HG03280 (cell line): Measurements from ENCODE around the gene KAZN.

Experiments
- ATAC-seq: cut with Tn5 transposase; IDR thresholded peaks from one replicate; pipeline ENCODE4 v1.9.1; 2021; ENCODE audit warnings: mild to moderate bottlenecking, moderate library complexity; ENCODE audit not compliant: unreplicated experiment

The KAZN gene

GRCh38 chr1:15141935-15142539 is 543.6 kb downstream of the KAZN start:
- ATAC-seq, result no peak

GRCh38 chr1:15145327-15145726 is 546.8 kb downstream of the KAZN start:
- ATAC-seq, result no peak

DNA sequence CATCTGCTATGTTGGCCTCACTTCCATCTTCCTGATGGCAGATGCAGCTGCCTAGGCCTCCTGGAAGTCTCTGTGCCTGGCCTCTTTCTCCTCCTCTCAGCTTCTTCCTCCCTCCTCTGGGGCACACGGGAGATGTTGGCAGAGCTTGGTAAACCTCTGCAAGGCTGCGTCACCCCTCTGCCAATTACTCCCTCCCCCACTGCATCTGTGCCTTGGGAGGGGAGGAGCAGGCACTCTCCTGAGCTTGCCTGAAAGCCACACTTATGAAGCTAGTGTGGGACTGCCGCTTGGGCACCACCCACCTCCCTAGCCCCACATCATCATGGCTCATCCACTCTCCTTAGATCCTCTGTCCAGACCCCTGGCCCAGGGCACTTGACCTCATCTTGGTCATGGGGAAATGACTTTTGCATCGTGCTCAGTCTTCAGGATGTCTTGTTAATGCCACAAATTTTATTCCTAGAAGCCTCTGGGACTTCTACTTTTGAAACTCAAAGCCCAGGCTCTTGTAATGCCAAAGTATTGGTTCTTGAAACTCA is 547.7 kb downstream of the KAZN start:
- no peak for ATAC-seq

DNA sequence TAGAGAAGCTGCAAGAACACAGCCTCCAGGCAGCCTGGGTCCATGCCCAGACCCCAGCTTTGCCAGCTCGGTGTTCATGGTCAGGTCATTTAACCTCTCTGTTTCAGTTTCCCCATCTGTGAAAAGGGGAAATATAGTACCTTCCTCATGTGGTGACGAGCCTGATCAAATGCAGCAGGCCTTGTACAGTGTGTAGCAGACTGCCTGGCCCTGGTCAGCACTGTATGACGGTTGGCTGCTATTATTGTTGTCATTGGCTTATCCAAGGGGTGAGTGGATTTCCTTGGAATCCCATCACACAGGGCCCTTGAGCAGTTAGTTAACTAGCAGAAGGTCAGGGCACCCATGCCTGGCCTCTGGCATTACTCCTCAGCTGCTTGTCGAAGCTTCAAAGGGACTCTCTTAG is 548.5 kb downstream of the KAZN start:
- no peak for ATAC-seq

GRCh38 chr1:15148004-15148403 is 549.5 kb downstream of the KAZN start:
- no peak for ATAC-seq

DNA sequence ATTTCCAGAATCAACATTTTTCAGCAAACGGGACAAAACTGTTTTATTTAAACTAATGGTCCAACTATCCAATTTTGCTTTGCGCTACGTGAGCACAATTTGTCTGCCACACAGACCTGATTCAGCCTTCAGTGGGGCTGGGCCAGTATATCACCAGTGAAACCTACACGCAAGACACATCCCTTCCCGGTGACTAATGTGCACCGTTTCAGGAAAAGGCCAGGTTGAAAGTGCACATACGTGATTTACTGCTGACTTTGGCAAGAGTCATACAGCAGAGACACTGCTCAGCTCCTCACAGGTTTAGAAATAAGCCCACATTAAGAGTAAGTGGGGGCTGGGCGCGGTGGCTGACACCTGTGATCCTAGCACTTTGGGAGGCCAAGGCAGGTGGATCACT is 550.0 kb downstream of the KAZN start:
- no peak for ATAC-seq

- no peak for ATAC-seq
Measured at GRCh38 chr1:15148941-15149340, 550.5 kb downstream of the KAZN start.

GRCh38 chr1:15150376-15150775 is 551.9 kb downstream of the KAZN start:
- no peak for ATAC-seq

DNA sequence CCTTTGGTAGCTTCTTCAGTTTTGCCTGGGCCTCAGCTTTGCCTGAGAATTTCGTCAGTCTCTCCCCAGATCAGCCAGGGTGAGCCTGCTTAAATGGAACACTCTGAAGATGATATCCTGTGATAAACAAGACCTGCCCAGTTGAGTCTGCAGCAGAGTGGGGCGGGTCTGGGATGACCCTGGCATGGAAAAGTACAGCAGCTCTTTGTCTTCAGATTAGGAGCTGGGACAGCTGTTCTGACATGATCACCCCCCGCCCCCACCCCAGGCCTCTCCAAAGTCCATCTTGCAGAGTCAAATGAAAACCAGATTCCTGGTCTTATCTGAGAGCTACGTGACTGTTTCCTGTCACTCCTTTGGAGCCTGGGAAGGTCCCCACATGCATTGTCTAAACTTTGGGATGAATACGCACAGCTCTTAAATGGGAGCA is 552.9 kb downstream of the KAZN start:
- no peak for ATAC-seq

- no peak for ATAC-seq
Measured at GRCh38 chr1:15151871-15152270, 553.4 kb downstream of the KAZN start.

DNA sequence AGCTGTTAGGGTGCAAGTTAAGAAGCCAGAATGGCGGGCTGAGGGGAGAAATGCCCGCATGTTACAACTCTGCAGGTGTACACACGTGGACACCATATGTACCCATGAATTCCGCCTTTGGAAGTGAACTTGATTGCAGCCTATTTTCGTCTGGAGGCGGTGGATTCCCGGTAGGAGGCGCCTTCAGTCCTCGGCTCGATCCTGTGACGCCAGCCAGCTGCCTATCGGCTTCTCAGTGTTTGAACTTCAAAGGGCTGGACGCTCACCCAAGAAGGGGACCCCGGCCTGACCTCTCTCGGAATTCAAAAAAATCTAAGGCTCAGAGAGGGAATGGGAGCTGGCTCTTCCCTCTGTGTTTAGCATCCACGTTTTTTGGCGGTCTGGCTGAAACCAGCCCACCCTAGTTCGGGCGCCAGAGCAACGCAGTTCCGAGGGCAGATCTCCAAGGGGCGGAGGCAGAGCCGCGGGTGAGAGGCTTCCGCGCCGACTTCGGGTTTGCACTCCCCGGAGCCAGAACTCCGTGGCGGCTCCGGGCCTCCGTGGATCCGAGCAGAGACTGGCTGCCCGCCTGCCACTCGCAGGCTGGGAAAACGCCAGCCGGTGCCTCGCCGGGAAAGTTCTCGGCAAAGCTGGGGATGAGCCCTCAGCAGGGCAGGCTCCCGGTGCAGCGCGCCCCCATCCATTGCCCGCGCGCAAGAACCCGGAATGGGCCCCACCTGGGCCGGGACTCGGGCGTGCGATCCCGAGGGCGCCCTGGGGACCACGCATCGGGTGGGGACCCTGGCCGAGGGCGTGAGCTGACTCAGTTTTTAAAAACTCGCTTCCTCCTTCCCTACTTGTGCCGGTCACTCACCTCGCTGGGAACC is 554.1 kb downstream of the KAZN start:
- ATAC-seq, result no peak

DNA sequence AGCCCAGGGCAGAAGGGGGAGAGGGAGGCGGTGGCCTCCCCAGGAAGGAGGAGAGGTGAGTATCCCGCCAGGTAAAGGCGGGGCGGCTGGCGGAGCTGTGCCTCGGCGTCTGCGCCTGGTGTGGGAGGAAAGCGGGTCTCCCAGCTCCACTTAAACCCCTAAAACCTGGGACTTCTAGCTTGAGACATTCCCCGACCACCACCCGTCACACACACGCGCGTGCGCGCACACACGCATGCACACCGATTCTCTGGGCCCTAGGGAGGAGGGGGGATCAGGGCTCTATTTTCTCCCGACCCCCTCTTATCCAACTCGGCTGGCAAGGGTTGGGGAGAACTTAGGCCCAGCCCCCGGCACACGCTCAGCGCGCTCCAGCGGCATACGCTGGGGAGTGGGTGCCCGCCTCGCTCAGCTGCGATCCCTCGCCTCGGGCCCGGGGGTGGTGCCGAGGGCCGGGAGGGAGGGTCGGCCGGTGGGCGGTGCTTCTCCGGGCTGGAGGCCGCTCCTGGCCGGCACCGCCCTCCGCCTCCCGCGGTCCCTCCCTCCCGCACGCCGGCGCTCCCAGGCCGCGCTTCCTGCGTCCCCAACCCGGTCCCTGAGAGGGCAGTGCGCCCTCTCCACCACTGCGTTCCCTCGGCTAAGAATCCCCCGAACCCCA is 554.8 kb downstream of the KAZN start, which contains the start of gene TMEM51:
TSS of gene TMEM51 (plus strand) at position 564 of the 658 bp plus-strand sequence. CDS start 61,341 bp downstream, outside the sequence.
- no peak for ATAC-seq

- ATAC-seq, result no peak
Measured at GRCh38 chr1:15153842-15154479, 555.5 kb downstream of the KAZN start.

DNA sequence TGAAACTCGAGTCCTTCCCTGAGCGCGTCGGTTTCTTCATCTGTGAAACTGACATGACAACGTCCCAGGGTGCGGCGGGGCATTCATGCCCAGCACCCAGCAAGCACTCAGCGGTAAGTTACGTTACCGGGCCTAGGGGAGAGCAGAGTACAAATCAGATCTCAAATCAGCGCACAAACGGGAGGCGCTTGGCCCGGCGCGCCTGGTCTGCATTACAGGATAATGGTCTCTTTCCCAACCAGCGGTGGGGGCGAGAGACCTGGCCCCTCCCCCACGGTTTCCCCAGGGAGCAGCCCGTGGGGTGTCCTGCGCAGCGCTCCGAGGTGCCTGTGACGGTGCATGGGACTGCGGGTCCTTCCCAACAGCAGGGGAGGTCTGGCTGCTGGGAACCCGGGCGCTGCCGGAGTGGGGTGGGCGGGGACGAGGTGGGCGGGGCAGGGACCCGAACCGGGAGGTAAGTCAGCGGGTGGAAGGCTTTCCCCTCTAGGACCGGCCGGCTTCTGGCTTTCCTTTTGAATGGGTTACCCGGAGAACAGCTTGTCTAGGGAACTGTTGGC is 556.1 kb downstream of the KAZN start:
- no peak for ATAC-seq

GRCh38 chr1:15155191-15155590 is 556.7 kb downstream of the KAZN start:
- no peak for ATAC-seq

- ATAC-seq, result no peak
Measured at GRCh38 chr1:15155888-15156741, 557.6 kb downstream of the KAZN start.

DNA sequence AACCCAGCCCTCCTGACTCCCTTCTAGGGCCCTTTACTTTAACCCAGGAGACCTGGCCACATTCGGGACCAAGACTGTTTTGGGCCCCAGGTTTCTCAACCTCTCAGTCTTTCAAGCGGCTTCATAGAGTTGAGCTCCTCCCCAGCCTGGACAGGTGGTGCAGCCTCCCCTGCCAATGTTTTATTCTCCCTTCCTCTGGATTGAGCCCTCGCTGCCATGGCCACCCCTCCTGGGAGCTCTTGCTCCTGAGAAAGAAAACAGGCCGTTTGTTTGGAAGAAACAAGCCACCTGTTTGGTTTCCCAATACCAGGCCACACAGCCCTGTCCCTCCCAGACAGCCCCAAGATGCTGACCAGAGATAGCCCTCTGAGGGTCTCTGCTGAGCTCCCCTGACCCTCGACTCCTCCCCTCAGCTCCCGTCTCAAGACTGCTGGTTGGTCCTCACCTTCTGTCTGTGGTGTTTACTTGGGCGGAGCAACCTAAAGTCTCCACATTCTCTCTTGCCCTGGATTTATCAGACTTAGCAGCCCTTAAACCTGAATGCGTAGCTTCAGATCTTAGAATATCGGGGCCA is 558.4 kb downstream of the KAZN start:
- no peak for ATAC-seq

GRCh38 chr1:15157524-15158399 is 559.3 kb downstream of the KAZN start:
- no peak for ATAC-seq
